Fibroblast of villous mesenchyme (primary cell): ENCODE data around the gene SRP54. TPM values are rescaled to one million over a fixed set of nuclear protein-coding genes. Genes with fewer than 3 reads are reported as not detected.
A peak's percentile ranks its signal among the peaks of the same experiment; 100 is the strongest.

Experiments
- DNase-seq: peaks from one replicate; pipeline ENCODE4 v3.0.0-alpha.2; 2010; ENCODE audit warnings: low read depth
- H3K4me3 ChIP-seq: 2 replicates; pipeline ENCODE4 v1.5.1; 2011; ENCODE audit warnings: low read depth, mild to moderate bottlenecking, low read length
- CTCF ChIP-seq: IDR thresholded peaks from 2 replicates; pipeline ENCODE4 v1.5.1; 2012; ENCODE audit warnings: low read depth, mild to moderate bottlenecking, low read length; ENCODE audit not compliant: insufficient read depth
- total RNA-seq: library from RNA; depleted of rRNA; stranded (reverse); fragments of >200 nt; gene quantifications from 2 replicates; pipeline ENCODE4 v1.2.3, GENCODE V29; 2012

SRP54 gene
- total RNA-seq, 1 donor = 108 TPM

GRCh38 chr14:34966413-34966812, 16.4 kb upstream of the SRP54 start:
- DNase-seq = no peak
- H3K4me3 ChIP-seq = no peak overlapping the region
- TF ChIP-seq CTCF = no peak

GRCh38 chr14:34970665-34971064, 12.1 kb upstream of the SRP54 start:
- no peak for DNase-seq
- H3K4me3 ChIP-seq = no peak overlapping the region
- TF ChIP-seq CTCF = no peak

- no peak overlapping the region for H3K4me3 ChIP-seq
- peak; percentile 10 for DNase-seq
- no peak for TF ChIP-seq CTCF
Observed at GRCh38 chr14:34971381-34971780, 11.4 kb upstream of the SRP54 start.

- no peak for TF ChIP-seq CTCF
- H3K4me3 ChIP-seq = no peak overlapping the region
- DNase-seq = no peak
Observed at GRCh38 chr14:34971801-34972200, 11.0 kb upstream of the SRP54 start.

GRCh38 chr14:34978444-34978843, 4.3 kb upstream of the SRP54 start:
- no peak for TF ChIP-seq CTCF
- H3K4me3 ChIP-seq = no peak overlapping the region
- no peak for DNase-seq

GRCh38 chr14:34980337-34980900, 2.4 kb upstream of the SRP54 start:
- H3K4me3 ChIP-seq = peak overlapping the region; percentile 94
- DNase-seq = no peak
- TF ChIP-seq CTCF = no peak

GRCh38 chr14:34981743-34982420, 910 bp upstream of the SRP54 start:
- DNase-seq = no peak
- H3K4me3 ChIP-seq = peak overlapping the region; percentile 94
- peak; percentile 40 for TF ChIP-seq CTCF
